ENCODE measurements around the gene TMPO. TPM values are rescaled to one million over a fixed set of nuclear protein-coding genes. Genes with fewer than 3 reads are reported as not detected.

The TMPO gene, protein sequence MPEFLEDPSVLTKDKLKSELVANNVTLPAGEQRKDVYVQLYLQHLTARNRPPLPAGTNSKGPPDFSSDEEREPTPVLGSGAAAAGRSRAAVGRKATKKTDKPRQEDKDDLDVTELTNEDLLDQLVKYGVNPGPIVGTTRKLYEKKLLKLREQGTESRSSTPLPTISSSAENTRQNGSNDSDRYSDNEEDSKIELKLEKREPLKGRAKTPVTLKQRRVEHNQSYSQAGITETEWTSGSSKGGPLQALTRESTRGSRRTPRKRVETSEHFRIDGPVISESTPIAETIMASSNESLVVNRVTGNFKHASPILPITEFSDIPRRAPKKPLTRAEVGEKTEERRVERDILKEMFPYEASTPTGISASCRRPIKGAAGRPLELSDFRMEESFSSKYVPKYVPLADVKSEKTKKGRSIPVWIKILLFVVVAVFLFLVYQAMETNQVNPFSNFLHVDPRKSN
- polyA plus RNA-seq (2013, experiment 1 of 4): 208 TPM
- polyA plus RNA-seq (2013, experiment 2 of 4): 212 TPM
- polyA plus RNA-seq (2013, experiment 3 of 4): 175 TPM
- polyA plus RNA-seq (2013, experiment 4 of 4): 177 TPM

GRCh38 chr12:98515287-98516110 lies at the start of gene TMPO:
TMPO (plus strand) TSS chr12:98515590; CDS start chr12:98515868, 278 bp downstream.
- Histone ChIP-seq H3K4me3 (ENCODE audit: insufficient read depth, low read depth, low read length) (peak within 1 kb of the TSS; percentile 86), H3K4me1 (ENCODE audit: control insufficient read depth, insufficient read depth, low read length) (peaks cover 13% of the 10 kb centered on the region), H3K27me3 (ENCODE audit: control insufficient read depth, insufficient read depth, low read length, poor library complexity, severe bottlenecking) (no peaks in the 10 kb centered on the region), H3K9me3 (ENCODE audit: control insufficient read depth, low read length) (no peaks in the 10 kb centered on the region), H3K27ac (ENCODE audit: insufficient read depth, low read depth, low read length, poor library complexity, severe bottlenecking) (peak within 1 kb of the TSS; percentile 98), H3K36me3 (ENCODE audit: control insufficient read depth, insufficient read depth, low read length) (no peaks in the 10 kb centered on the region)
- WGBS, 2 experiments: 0% methylated on average over 88 of the region's 88 CpGs

GRCh38 chr12:98465950-98466602 lies 49.3 kb upstream of the TMPO start:
- H3K4me1 ChIP-seq (ENCODE audit: control insufficient read depth, insufficient read depth, low read length): no peaks in the 10 kb centered on the region
- H3K27me3 ChIP-seq (ENCODE audit: control insufficient read depth, insufficient read depth, low read length, poor library complexity, severe bottlenecking): no peaks in the 10 kb centered on the region
- no peaks in the 10 kb centered on the region for H3K9me3 ChIP-seq (ENCODE audit: control insufficient read depth, low read length)
- no peaks in the 10 kb centered on the region for H3K36me3 ChIP-seq (ENCODE audit: control insufficient read depth, insufficient read depth, low read length)
- WGBS, 2 experiments: 92 to 96% methylated on average over 2 of the region's 2 CpGs
- H3K4me3 ChIP-seq (ENCODE audit: insufficient read depth, low read depth, low read length): no peak overlapping the region
- H3K27ac ChIP-seq (ENCODE audit: insufficient read depth, low read depth, low read length, poor library complexity, severe bottlenecking): no peak overlapping the region

GRCh38 chr12:98466640-98467400 lies 48.6 kb upstream of the TMPO start:
- Histone ChIP-seq H3K27ac (ENCODE audit: insufficient read depth, low read depth, low read length, poor library complexity, severe bottlenecking) (no peak overlapping the region), H3K27me3 (ENCODE audit: control insufficient read depth, insufficient read depth, low read length, poor library complexity, severe bottlenecking) (no peaks in the 10 kb centered on the region), H3K9me3 (ENCODE audit: control insufficient read depth, low read length) (no peaks in the 10 kb centered on the region), H3K36me3 (ENCODE audit: control insufficient read depth, insufficient read depth, low read length) (no peaks in the 10 kb centered on the region), H3K4me1 (ENCODE audit: control insufficient read depth, insufficient read depth, low read length) (no peaks in the 10 kb centered on the region), H3K4me3 (ENCODE audit: insufficient read depth, low read depth, low read length) (no peak overlapping the region)
- 92 to 97% methylated on average over 5 of the region's 5 CpGs for WGBS, 2 experiments

DNA sequence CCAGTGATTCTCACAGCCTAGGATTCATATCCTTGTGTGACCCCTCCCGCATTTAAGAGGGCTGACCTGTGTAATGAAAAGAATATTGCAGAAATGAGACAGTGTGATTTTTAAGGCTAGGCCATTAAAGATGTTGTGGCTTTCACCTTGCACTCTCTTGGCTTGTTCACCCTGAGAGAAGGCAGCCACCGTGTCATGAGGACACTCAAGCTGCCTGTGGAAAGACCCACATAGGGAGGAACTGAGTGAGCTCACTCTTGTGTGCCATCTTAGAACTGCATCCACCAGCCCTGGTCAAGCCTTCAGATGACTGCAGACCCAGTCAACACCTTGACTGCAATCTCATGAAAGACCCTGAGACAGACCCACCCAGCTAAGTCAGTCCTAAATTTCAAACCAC lies 46.3 kb upstream of the TMPO start:
- 95 to 97% methylated on average over 2 of the region's 2 CpGs for WGBS, 2 experiments
- no peaks in the 10 kb centered on the region for H3K36me3 ChIP-seq (ENCODE audit: control insufficient read depth, insufficient read depth, low read length)

GRCh38 chr12:98470469-98471082 lies 44.8 kb upstream of the TMPO start:
- no peak overlapping the region for H3K4me3 ChIP-seq (ENCODE audit: insufficient read depth, low read depth, low read length)
- no peaks in the 10 kb centered on the region for H3K36me3 ChIP-seq (ENCODE audit: control insufficient read depth, insufficient read depth, low read length)
- no peak overlapping the region for H3K27ac ChIP-seq (ENCODE audit: insufficient read depth, low read depth, low read length, poor library complexity, severe bottlenecking)
- 91 to 92% methylated on average over 6 of the region's 6 CpGs for WGBS, 2 experiments
- H3K4me1 ChIP-seq (ENCODE audit: control insufficient read depth, insufficient read depth, low read length): no peaks in the 10 kb centered on the region
- no peaks in the 10 kb centered on the region for H3K9me3 ChIP-seq (ENCODE audit: control insufficient read depth, low read length)
- no peaks in the 10 kb centered on the region for H3K27me3 ChIP-seq (ENCODE audit: control insufficient read depth, insufficient read depth, low read length, poor library complexity, severe bottlenecking)

More for the DNA sequence above, 46.3 kb upstream of the TMPO start:
- no peak overlapping the region for H3K27ac ChIP-seq (ENCODE audit: insufficient read depth, low read depth, low read length, poor library complexity, severe bottlenecking)
- no peaks in the 10 kb centered on the region for H3K4me1 ChIP-seq (ENCODE audit: control insufficient read depth, insufficient read depth, low read length)
- H3K4me3 ChIP-seq (ENCODE audit: insufficient read depth, low read depth, low read length): no peak overlapping the region
- no peaks in the 10 kb centered on the region for H3K9me3 ChIP-seq (ENCODE audit: control insufficient read depth, low read length)
- H3K27me3 ChIP-seq (ENCODE audit: control insufficient read depth, insufficient read depth, low read length, poor library complexity, severe bottlenecking): no peaks in the 10 kb centered on the region

GRCh38 chr12:98471085-98471484 lies 44.3 kb upstream of the TMPO start:
- no peaks in the 10 kb centered on the region for H3K4me1 ChIP-seq (ENCODE audit: control insufficient read depth, insufficient read depth, low read length)
- H3K27ac ChIP-seq (ENCODE audit: insufficient read depth, low read depth, low read length, poor library complexity, severe bottlenecking): no peak overlapping the region
- H3K27me3 ChIP-seq (ENCODE audit: control insufficient read depth, insufficient read depth, low read length, poor library complexity, severe bottlenecking): no peaks in the 10 kb centered on the region
- WGBS, 2 experiments: 89 to 96% methylated on average over 3 of the region's 3 CpGs
- H3K9me3 ChIP-seq (ENCODE audit: control insufficient read depth, low read length): no peaks in the 10 kb centered on the region
- H3K36me3 ChIP-seq (ENCODE audit: control insufficient read depth, insufficient read depth, low read length): no peaks in the 10 kb centered on the region
- H3K4me3 ChIP-seq (ENCODE audit: insufficient read depth, low read depth, low read length): no peak overlapping the region

GRCh38 chr12:98475565-98475908 lies 39.9 kb upstream of the TMPO start:
- no peaks in the 10 kb centered on the region for H3K4me1 ChIP-seq (ENCODE audit: control insufficient read depth, insufficient read depth, low read length)
- no peak overlapping the region for H3K4me3 ChIP-seq (ENCODE audit: insufficient read depth, low read depth, low read length)
- no peaks in the 10 kb centered on the region for H3K9me3 ChIP-seq (ENCODE audit: control insufficient read depth, low read length)
- no peaks in the 10 kb centered on the region for H3K27me3 ChIP-seq (ENCODE audit: control insufficient read depth, insufficient read depth, low read length, poor library complexity, severe bottlenecking)
- H3K27ac ChIP-seq (ENCODE audit: insufficient read depth, low read depth, low read length, poor library complexity, severe bottlenecking): peak overlapping the region; percentile 61
- no peaks in the 10 kb centered on the region for H3K36me3 ChIP-seq (ENCODE audit: control insufficient read depth, insufficient read depth, low read length)

- Histone ChIP-seq H3K27ac (ENCODE audit: insufficient read depth, low read depth, low read length, poor library complexity, severe bottlenecking) (no peak overlapping the region), H3K36me3 (ENCODE audit: control insufficient read depth, insufficient read depth, low read length) (no peaks in the 10 kb centered on the region), H3K4me1 (ENCODE audit: control insufficient read depth, insufficient read depth, low read length) (no peaks in the 10 kb centered on the region), H3K4me3 (ENCODE audit: insufficient read depth, low read depth, low read length) (no peak overlapping the region), H3K9me3 (ENCODE audit: control insufficient read depth, low read length) (no peaks in the 10 kb centered on the region), H3K27me3 (ENCODE audit: control insufficient read depth, insufficient read depth, low read length, poor library complexity, severe bottlenecking) (no peaks in the 10 kb centered on the region)
- 89 to 95% methylated on average over 5 of the region's 5 CpGs for WGBS, 2 experiments
Measured at GRCh38 chr12:98478606-98479005, 36.8 kb upstream of the TMPO start.

Measured in ectodermal cell (in vitro differentiated cells).